Measurements from ENCODE around the gene IVD.
A peak's percentile ranks its signal among the peaks of the same experiment; 100 is the strongest.

IVD gene

DNA sequence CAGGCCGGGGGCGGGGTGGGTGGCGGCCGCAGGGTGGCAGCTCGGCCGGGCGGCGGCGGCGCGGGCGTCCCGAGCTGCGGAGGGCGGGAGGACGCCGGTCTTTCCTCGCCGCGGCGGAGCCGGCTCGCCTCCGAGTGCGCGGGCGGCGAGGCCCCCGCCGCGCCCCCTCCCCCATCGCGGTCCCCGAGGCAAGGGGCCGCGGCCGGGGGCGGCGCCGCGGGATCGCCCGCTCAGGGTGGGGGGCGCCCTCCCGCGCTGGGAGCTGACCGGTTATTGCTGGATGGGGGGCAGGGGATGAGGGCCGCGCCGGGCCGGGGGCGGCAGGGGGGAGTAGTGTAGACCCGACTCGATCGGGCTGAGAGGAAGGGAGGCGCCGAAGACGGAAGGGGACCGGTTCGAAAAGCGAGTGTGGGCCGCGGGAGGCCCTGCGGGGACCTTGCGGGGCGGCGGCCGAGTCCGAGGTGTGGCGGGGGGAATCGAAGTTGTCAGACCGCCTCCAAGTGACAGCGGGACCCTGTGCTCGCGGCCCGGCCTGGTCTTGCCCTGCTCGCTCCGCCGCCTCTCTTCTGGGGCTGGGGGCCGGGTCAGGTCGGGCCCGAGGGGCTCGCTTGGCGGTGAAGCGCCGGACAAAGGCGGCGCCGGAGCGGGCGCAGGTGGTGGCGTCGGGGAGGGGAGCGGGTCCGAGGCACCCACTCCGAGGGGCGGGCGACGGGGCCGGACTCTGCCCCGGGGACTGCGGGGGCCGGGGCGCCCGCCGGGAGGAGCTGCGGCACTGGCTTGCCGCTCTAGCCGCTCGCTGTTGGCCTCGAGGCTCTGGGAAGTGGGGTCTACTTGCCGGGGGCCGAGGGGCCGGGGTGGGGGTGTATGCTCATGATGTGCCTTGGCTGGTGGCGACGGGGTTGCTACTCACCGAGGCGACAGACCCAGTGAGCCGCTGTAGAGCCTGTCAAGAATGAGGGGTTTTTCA is 36.3 kb downstream of the IVD start:
- Histone ChIP-seq H3K4me1 (ENCODE audit: insufficient read depth, low read length, poor library complexity, severe bottlenecking) (peaks cover 56% of the 10 kb centered on the region), H3K27me3 (ENCODE audit: insufficient read depth, low read length, poor library complexity, severe bottlenecking) (no peaks in the 10 kb centered on the region), H3K4me2 (ENCODE audit: low read depth, low read length, poor library complexity, severe bottlenecking) (peak overlapping the region; percentile 98), H4K20me1 (ENCODE audit: insufficient read depth, low read length, poor library complexity, severe bottlenecking) (peaks cover 50% of the 10 kb centered on the region), H3K9me2 (replicated peaks; ENCODE audit: low read depth, low read length) (no peaks in the 10 kb centered on the region), H3K36me3 (ENCODE audit: insufficient read depth, low read length) (no peaks in the 10 kb centered on the region), H3K79me2 (ENCODE audit: insufficient read depth, low read length) (peaks cover 62% of the 10 kb centered on the region), H3K9ac (ENCODE audit: low read depth, low read length, poor library complexity, severe bottlenecking) (peak overlapping the region; percentile 90), H3K4me3 (ENCODE audit: low read length, poor library complexity, severe bottlenecking) (peak overlapping the region; percentile 85), H3F3A (ENCODE audit: low read depth) (no peaks in the 10 kb centered on the region), H3K9me3 (ENCODE audit: insufficient read depth, low read depth, low read length) (no peaks in the 10 kb centered on the region), H2AFZ (ENCODE audit: low read length) (no peak overlapping the region)
- TF ChIP-seq CTCF (conservative IDR thresholded peaks at IDR 0.05; ENCODE audit: low read length) (peak; percentile 38), EZH2phosphoT487 (IDR thresholded peaks at IDR 0.05; ENCODE audit: borderline replicate concordance) (no peak)

- Histone ChIP-seq H3K4me3 (ENCODE audit: low read length, poor library complexity, severe bottlenecking) (peak overlapping the region; percentile 85), H3K9ac (ENCODE audit: low read depth, low read length, poor library complexity, severe bottlenecking) (peak overlapping the region; percentile 90), H4K20me1 (ENCODE audit: insufficient read depth, low read length, poor library complexity, severe bottlenecking) (peaks cover 57% of the 10 kb centered on the region), H3K79me2 (ENCODE audit: insufficient read depth, low read length) (peaks cover 73% of the 10 kb centered on the region), H3K4me2 (ENCODE audit: low read depth, low read length, poor library complexity, severe bottlenecking) (peak overlapping the region; percentile 98), H3K27me3 (ENCODE audit: insufficient read depth, low read length, poor library complexity, severe bottlenecking) (no peaks in the 10 kb centered on the region), H3K9me2 (replicated peaks; ENCODE audit: low read depth, low read length) (no peaks in the 10 kb centered on the region), H2AFZ (ENCODE audit: low read length) (no peak overlapping the region), H3F3A (ENCODE audit: low read depth) (no peaks in the 10 kb centered on the region), H3K36me3 (ENCODE audit: insufficient read depth, low read length) (no peaks in the 10 kb centered on the region), H3K9me3 (ENCODE audit: insufficient read depth, low read depth, low read length) (no peaks in the 10 kb centered on the region), H3K4me1 (ENCODE audit: insufficient read depth, low read length, poor library complexity, severe bottlenecking) (peaks cover 57% of the 10 kb centered on the region)
- no peak for TF ChIP-seq EZH2phosphoT487 (IDR thresholded peaks at IDR 0.05; ENCODE audit: borderline replicate concordance)
- TF ChIP-seq CTCF (conservative IDR thresholded peaks at IDR 0.05; ENCODE audit: low read length), result no peak
Measured at GRCh38 chr15:40443255-40443654, 37.7 kb downstream of the IVD start.

- Histone ChIP-seq H3K4me1 (ENCODE audit: insufficient read depth, low read length, poor library complexity, severe bottlenecking) (peaks cover 57% of the 10 kb centered on the region), H3K4me2 (ENCODE audit: low read depth, low read length, poor library complexity, severe bottlenecking) (peak overlapping the region; percentile 98), H2AFZ (ENCODE audit: low read length) (no peak overlapping the region), H3K36me3 (ENCODE audit: insufficient read depth, low read length) (no peaks in the 10 kb centered on the region), H3F3A (ENCODE audit: low read depth) (no peaks in the 10 kb centered on the region), H3K27me3 (ENCODE audit: insufficient read depth, low read length, poor library complexity, severe bottlenecking) (no peaks in the 10 kb centered on the region), H4K20me1 (ENCODE audit: insufficient read depth, low read length, poor library complexity, severe bottlenecking) (peaks cover 59% of the 10 kb centered on the region), H3K9me2 (replicated peaks; ENCODE audit: low read depth, low read length) (no peaks in the 10 kb centered on the region), H3K79me2 (ENCODE audit: insufficient read depth, low read length) (peaks cover 79% of the 10 kb centered on the region), H3K9me3 (ENCODE audit: insufficient read depth, low read depth, low read length) (no peaks in the 10 kb centered on the region), H3K9ac (ENCODE audit: low read depth, low read length, poor library complexity, severe bottlenecking) (peak overlapping the region; percentile 90), H3K4me3 (ENCODE audit: low read length, poor library complexity, severe bottlenecking) (peak overlapping the region; percentile 85)
- no peak for TF ChIP-seq CTCF (conservative IDR thresholded peaks at IDR 0.05; ENCODE audit: low read length)
- TF ChIP-seq EZH2phosphoT487 (IDR thresholded peaks at IDR 0.05; ENCODE audit: borderline replicate concordance), result no peak
Measured at GRCh38 chr15:40443846-40444245, 38.3 kb downstream of the IVD start.
